Pancreas (tissue), 10 donors: ENCODE results near the gene FCHSD1. TPM values are rescaled to one million over a fixed set of nuclear protein-coding genes. Genes with fewer than 3 reads are reported as not detected.

Experiments
- ATAC-seq, 4 donors: fragments of 200-7000 bp; cut with Tn5 transposase; one replicate each; pipeline versions ENCODE4 v1.8.0 to v1.9.1; 2020; ENCODE audit warnings: mild to moderate bottlenecking in 4 of 4, moderate library complexity in 4 of 4
- DNase-seq, 6 donors: peaks; one replicate each; pipeline ENCODE4 v3.0.0-alpha.2; 2020
- FAIRE-seq: peaks from 2 replicates; lab custom pipeline; 2012; peaks lifted over from hg19 to GRCh38; lab: Jason Lieb, UNC
- H3K27ac ChIP-seq, 4 donors: fragments of 200-600 bp; sonication (generic); 1 replicate in 3 of 4; 2 replicates in 1 of 4; pipeline versions ENCODE4 v1.5.0 to v1.8.0; 2020
- H3K27me3 ChIP-seq, 4 donors: fragments of 200-600 bp; one replicate each; pipeline ENCODE4 v1.8.0; 2021
- H3K36me3 ChIP-seq, 3 donors: fragments of 200-600 bp; sonication (generic) in 1 of 3; one replicate each; pipeline versions ENCODE4 v1.5.0 to v1.8.0; 2020 to 2021
- H3K4me1 ChIP-seq, 3 donors: fragments of 200-600 bp; one replicate each; pipeline ENCODE4 v1.8.0; 2021
- H3K4me3 ChIP-seq, 4 donors: fragments of 200-600 bp; sonication (generic) in 2 of 4; one replicate each; pipeline versions ENCODE4 v1.5.0 to v1.8.0; 2020 to 2021
- H3K9me3 ChIP-seq, 4 donors: fragments of 200-600 bp; one replicate each; pipeline ENCODE4 v1.8.0; 2021
- CTCF ChIP-seq, 4 donors: fragments of 200-600 bp; sonication (generic) in 3 of 4; IDR thresholded peaks; one replicate each; pipeline versions ENCODE4 v1.5.0 to v1.8.0; 2021; ENCODE audit warnings: antibody characterized with exemption in 4 of 4
- WGBS, 2 donors: extraction: QIAGEN DNeasy Blood & Tissue Kit; methylation state at CpG; one replicate each; pipeline ENCODE4 v1.1.7; 2013; 5-methylcytosine and 5-hydroxymethylcytosine counted together
- intact Hi-C, 3 donors: fragments of 100-400 bp; cut with DNase I; formaldehyde crosslinking; loops; one replicate each; pipeline versions ENCODE4 v1.11.1 to v1.14.2; 2022
- polyA plus RNA-seq, 2 donors: library from polyadenylated mRNA; stranded (reverse); fragments of 200-250 nt; gene quantifications; one replicate each; pipeline ENCODE4 v1.2.3, GENCODE V29; 2013
- total RNA-seq, 6 donors: library from RNA; stranded (reverse); fragmentation: NEBNext Ultra II Directional in 4 of 6; extraction: Animal tissue kit (Norgen Biotek cat#: 25700) in 4 of 6; gene quantifications; one replicate each; pipeline versions ENCODE4 v1.2.1 to v1.2.4, GENCODE V29; 2021 to 2023
- donor health status: healthy with polysubstance abuse.
- donor health status: DM: no; HTN: no; CAD: no; lungs with moderate emphysema.
- donor health status: DM: no; HTN: no; CAD: no.
- donor health status: control.
- donor health status: control.
- donor health status: Bipolar disorder and iron deficiency.
- donor health status: DM: yes; HTN: yes; CAD: no.
- donor health status: DM: no; HTN: no; CAD: no.
- donor health status: DM: no; HTN: no; CAD: no.
- donor health status: DM: yes; HTN: yes; CAD: no.

The FCHSD1 gene
- total and polyA plus RNA-seq, 8 donors, result 4.8 to 22.4 (median 9.1) TPM

DNA sequence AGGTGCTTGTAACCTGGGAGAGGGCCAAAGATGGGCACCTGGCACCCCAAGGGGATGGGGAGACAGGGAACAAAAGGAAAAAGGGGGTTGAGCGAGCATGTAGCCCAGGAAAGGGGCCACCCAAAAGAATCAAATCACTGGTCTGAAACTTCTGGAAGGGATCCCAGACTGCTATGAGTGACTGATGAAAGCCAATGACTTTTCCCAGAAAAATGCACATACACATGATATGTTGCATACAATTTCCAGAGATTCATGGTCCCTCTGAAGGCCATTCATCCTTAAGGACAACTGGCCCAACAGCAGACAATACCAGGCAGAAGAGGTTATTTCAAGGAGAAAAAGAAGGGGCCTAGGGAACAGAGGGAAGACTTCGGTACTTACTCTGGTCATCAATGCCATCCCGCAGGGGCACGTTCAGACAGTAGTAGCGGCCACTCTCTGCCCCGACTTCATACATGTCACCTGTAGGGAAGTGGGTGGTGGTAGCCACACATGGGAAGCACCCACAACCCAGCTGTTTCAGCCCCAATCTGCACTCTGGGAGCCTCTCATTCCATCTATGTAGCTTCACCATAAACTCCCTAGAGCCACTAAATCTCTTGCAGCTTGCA, 22.9 kb downstream of the FCHSD1 start:
- Histone ChIP-seq H3K9me3 (no peaks in the 10 kb centered on the region), H3K27ac (no peak overlapping the region), H3K4me3 (no peak overlapping the region), H3K36me3 (peaks cover 0 to 35% (median 3%) of the 10 kb centered on the region in 3 donors), H3K27me3 (no peaks in the 10 kb centered on the region), H3K4me1 (peaks cover 0 to 5% (median 0%) of the 10 kb centered on the region in 3 donors)
- TF ChIP-seq CTCF (IDR thresholded peaks at IDR 0.05), result no peak
- 93 to 95% methylated on average over 6 of the region's 6 CpGs for WGBS, 2 donors
- ATAC-seq (no peak), FAIRE-seq (no peak), DNase-seq (no peak)
- intact Hi-C loops, result no loop called here

- intact Hi-C loops, result loop anchor here in 1 of 3 donors (5.0 kb wide), 1 partner anchor 36 kb away; no protein-coding TSS in a partner anchor
- no peak for TF ChIP-seq CTCF (IDR thresholded peaks at IDR 0.05)
- 80 to 85% methylated on average over 5 of the region's 5 CpGs for WGBS, 2 donors
- ATAC-seq (no peak), FAIRE-seq (no peak), DNase-seq (no peak)
- peaks cover 0 to 50% (median 7%) of the 10 kb centered on the region in 3 donors for H3K36me3 ChIP-seq
- no peak overlapping the region for H3K27ac ChIP-seq
- peaks cover 0 to 3% (median 3%) of the 10 kb centered on the region in 3 donors for H3K4me1 ChIP-seq
- no peaks in the 10 kb centered on the region for H3K27me3 ChIP-seq
- H3K9me3 ChIP-seq, result no peaks in the 10 kb centered on the region
- no peak overlapping the region for H3K4me3 ChIP-seq
These were observed 27.6 kb downstream of the FCHSD1 start for GRCh38 chr5:141623611-141624010.

DNA sequence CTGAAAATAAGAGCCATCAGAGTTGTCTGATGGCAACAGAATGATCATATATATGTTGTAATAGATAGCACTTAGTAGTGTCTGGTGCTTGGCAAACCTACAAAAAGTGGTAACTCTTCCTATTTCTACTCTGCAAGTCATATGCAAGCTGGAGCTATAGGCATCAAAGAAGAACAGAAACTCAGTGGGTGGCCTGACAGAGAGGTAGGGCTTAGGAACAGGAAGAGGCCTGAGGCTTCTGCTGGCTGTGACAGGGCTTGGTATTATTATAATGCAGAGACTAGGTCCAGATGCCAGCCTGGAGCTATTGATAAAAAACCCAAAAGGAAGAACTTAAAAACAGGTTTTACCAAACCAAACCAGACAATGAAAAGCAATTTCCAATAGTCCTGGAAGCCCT, 28.0 kb downstream of the FCHSD1 start:
- no peak for TF ChIP-seq CTCF (IDR thresholded peaks at IDR 0.05)
- H3K27ac ChIP-seq, result no peak overlapping the region
- H3K4me3 ChIP-seq, result no peak overlapping the region
- no peak for ATAC-seq
- peaks cover 0 to 3% (median 3%) of the 10 kb centered on the region in 3 donors for H3K4me1 ChIP-seq
- H3K36me3 ChIP-seq, result peaks cover 0 to 48% (median 7%) of the 10 kb centered on the region in 3 donors
- H3K9me3 ChIP-seq, result no peaks in the 10 kb centered on the region
- intact Hi-C loops, result loop anchor here in 1 of 3 donors (5.0 kb wide), 1 partner anchor 36 kb away; no protein-coding TSS in a partner anchor
- DNase-seq, result no peak
- FAIRE-seq, result no peak
- H3K27me3 ChIP-seq, result no peaks in the 10 kb centered on the region

DNA sequence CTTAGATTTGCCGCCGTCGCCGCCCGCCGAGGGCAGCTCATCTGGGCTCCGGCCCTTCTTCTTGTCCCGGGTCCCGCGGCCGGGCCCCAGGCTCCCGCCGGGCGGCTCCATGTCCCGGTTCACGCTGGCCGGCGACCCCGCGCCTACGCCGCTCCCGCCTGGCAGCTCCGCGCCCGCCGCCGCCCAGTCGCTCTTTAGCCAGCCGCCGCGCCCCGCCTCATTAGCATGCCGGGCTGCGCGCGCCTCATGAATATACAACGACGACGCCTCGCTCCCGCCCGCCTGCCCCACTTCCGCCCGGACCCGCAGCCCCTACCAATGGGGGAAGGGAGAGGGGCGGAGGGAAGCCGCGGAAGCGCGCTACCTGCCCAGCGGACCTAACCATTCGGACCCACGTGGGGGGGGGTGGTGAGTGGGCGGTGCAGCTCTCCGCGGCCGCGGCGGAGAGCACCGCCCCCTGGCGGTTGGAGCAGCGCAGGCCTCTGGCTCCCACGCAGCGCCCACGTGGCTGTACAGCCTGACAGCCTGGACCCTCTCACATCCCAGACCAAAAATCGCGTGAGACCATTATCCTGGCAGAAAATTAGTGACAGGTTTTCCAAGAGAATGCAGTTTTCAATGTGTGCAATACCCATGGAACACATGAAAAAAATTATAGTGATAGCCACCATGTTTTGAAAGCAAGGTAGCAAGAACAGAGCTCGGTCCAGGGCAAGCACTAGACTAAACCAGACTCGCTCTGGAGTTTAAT, 32.2 kb downstream of the FCHSD1 start, which contains the start of gene DIAPH1:
TSS of gene DIAPH1 (minus strand) at position 197 of the 751 bp plus-strand sequence. CDS start at position 111, 86 bp downstream.
- ATAC-seq (peak; percentile 91 to 96 (median 94)), DNase-seq (peak; percentile 98 to 99 (median 98)), FAIRE-seq (no peak)
- Histone ChIP-seq H3K27ac (peak within 1 kb of the TSS; percentile 93 to 99 (median 98)), H3K4me3 (peak within 1 kb of the TSS; percentile 62 to 99 (median 86)), H3K4me1 (peaks cover 10 to 27% (median 12%) of the 10 kb centered on the region in 3 donors), H3K36me3 (peaks cover 0 to 28% (median 7%) of the 10 kb centered on the region in 3 donors), H3K27me3 (no peaks in the 10 kb centered on the region), H3K9me3 (no peaks in the 10 kb centered on the region)
- TF ChIP-seq CTCF (IDR thresholded peaks at IDR 0.05), result peak; percentile 94 to 99 (median 98)
- intact Hi-C loops, result no loop called here
- WGBS, 2 donors, result 1% methylated on average over 42 to 70 of the region's 70 CpGs
